K562 (cell line): ENCODE measurements around the gene ACRBP. TPM values are rescaled to one million over a fixed set of nuclear protein-coding genes. Genes with fewer than 3 reads are reported as not detected.

Experiments used
- ATAC-seq: fragments of 200-7000 bp; cut with Tn5 transposase; 3 replicates; pipeline ENCODE4 v1.9.1; 2020; ENCODE audit warnings: moderate library complexity
- BruUV-seq: library from RNA; stranded (reverse); fragments of 400-500 nt; replicated peaks from 2 replicates; lab custom pipeline; 2021; lab: Mats Ljungman, UMichigan
- CTCF ChIA-PET: fragments of 300-600 bp; formaldehyde crosslinking; extraction: SDS; loops from one replicate; lab custom pipeline; 2021; ENCODE audit warnings: low intra/inter-chr PET ratio; lab: Yijun Ruan, JAX
- POLR2A ChIA-PET: fragments of 300-600, 350-650 bp; sonication (Branson Sonifier 250); formaldehyde crosslinking; extraction: SDS; loops from one replicate; lab custom pipeline; 2021; ENCODE audit warnings: antibody characterized with exemption, inconsistent platforms; lab: Yijun Ruan, JAX
- DNase-seq, 4 experiments: peaks; one replicate each; pipeline versions ENCODE4 v3.0.0 to v3.0.0-alpha.2; 2011 to 2018; ENCODE audit warnings: low spot score in 3 of 4, mixed read lengths in 3 of 4; ENCODE audit errors: extremely low read depth in 1 of 4
- FAIRE-seq: peaks from 2 replicates; lab custom pipeline; 2011; peaks lifted over from hg19 to GRCh38; lab: Jason Lieb, UNC
- H2AFZ ChIP-seq: 2 replicates; pipeline ENCODE4 v1.6.0; 2011; ENCODE audit warnings: low read depth, low read length, control low read depth, inconsistent platforms
- H3K27ac ChIP-seq: fragments of 200-600 bp; 3 replicates; pipeline ENCODE4 v1.8.0; 2011; ENCODE audit warnings: low read depth, mild to moderate bottlenecking, control low read depth, inconsistent platforms, low read length, moderate library complexity, mixed read lengths; ENCODE audit errors: extremely low read depth
- H3K27me3 ChIP-seq, 2 experiments: fragments of 300-600 bp in 1 of 2; 2 replicates in 1 of 2; 3 replicates in 1 of 2; pipeline versions ENCODE4 v1.6.0 to v1.8.0; 2011; ENCODE audit warnings: inconsistent platforms in 2 of 2, low read length in 2 of 2, mild to moderate bottlenecking in 1 of 2, mixed read lengths in 1 of 2, moderate library complexity in 1 of 2; ENCODE audit not compliant: control insufficient read depth in 2 of 2, insufficient read depth in 2 of 2
- H3K36me3 ChIP-seq: fragments of 300-600 bp; 3 replicates; pipeline ENCODE4 v1.8.0; 2011; ENCODE audit warnings: mild to moderate bottlenecking, low read length, inconsistent platforms; ENCODE audit not compliant: control insufficient read depth, insufficient read depth
- H3K4me1 ChIP-seq, 2 experiments: fragments of 200-600 bp in 1 of 2; replicated peaks in 1 of 2; 2 replicates in 1 of 2; 3 replicates in 1 of 2; pipeline versions ENCODE4 v1.5.1 to v1.8.0; 2011; ENCODE audit warnings: inconsistent platforms in 2 of 2, low read length in 2 of 2, mild to moderate bottlenecking in 1 of 2, mixed read lengths in 1 of 2, moderate library complexity in 1 of 2; ENCODE audit not compliant: control insufficient read depth in 2 of 2, insufficient read depth in 2 of 2
- H3K4me2 ChIP-seq: 2 replicates; pipeline ENCODE4 v1.6.1; 2011; ENCODE audit warnings: low read length, control low read depth, inconsistent platforms, mixed read lengths; ENCODE audit not compliant: insufficient read depth
- H3K4me3 ChIP-seq: fragments of 200-600 bp; sonication (generic), shearing (Covaris generic); 2 replicates; pipeline ENCODE4 v1.5.1; 2016; ENCODE audit warnings: control low read depth, inconsistent platforms
- H3K79me2 ChIP-seq: fragments of 200-600 bp; 3 replicates; pipeline ENCODE4 v1.8.0; 2011; ENCODE audit warnings: low read length, inconsistent platforms; ENCODE audit not compliant: control insufficient read depth, insufficient read depth
- H3K9ac ChIP-seq, 2 experiments: 2 replicates each; pipeline versions ENCODE4 v1.6.0 to v1.6.1; 2011; ENCODE audit warnings: low read depth in 2 of 2, low read length in 2 of 2, control low read depth in 1 of 2, inconsistent platforms in 1 of 2, mild to moderate bottlenecking in 1 of 2, mixed read lengths in 1 of 2; ENCODE audit not compliant: insufficient read depth in 1 of 2
- H3K9me1 ChIP-seq: one replicate; pipeline ENCODE4 v1.6.0; 2011; ENCODE audit warnings: inconsistent platforms, mild to moderate bottlenecking, low read length, moderate library complexity; ENCODE audit not compliant: control insufficient read depth, insufficient read depth
- H3K9me3 ChIP-seq: replicated peaks from 2 replicates; pipeline ENCODE4 v1.5.1; 2011; ENCODE audit warnings: low read depth, low read length, inconsistent platforms; ENCODE audit not compliant: control insufficient read depth, insufficient read depth
- H4K20me1 ChIP-seq: replicated peaks from 2 replicates; pipeline ENCODE4 v1.6.1; 2011; ENCODE audit warnings: low read length, inconsistent platforms, mixed read lengths; ENCODE audit not compliant: control insufficient read depth, insufficient read depth
- BHLHE40 ChIP-seq: IDR thresholded peaks from 2 replicates; pipeline ENCODE4 v1.6.1; 2011; ENCODE audit warnings: low read length, improper control_type of control experiment
- HCFC1 ChIP-seq: IDR thresholded peaks from 2 replicates; pipeline ENCODE4 v1.6.1; 2012; ENCODE audit warnings: low read depth, low read length, improper control_type of control experiment
- KAT7 ChIP-seq: sonication (generic); formaldehyde crosslinking; IDR thresholded peaks from 2 replicates; pipeline ENCODE4 v1.8.0; 2022; ENCODE audit warnings: missing genetic modification reagents, mild to moderate bottlenecking, borderline replicate concordance
- MAFF ChIP-seq: IDR thresholded peaks from 2 replicates; pipeline ENCODE4 v1.6.1; 2012; ENCODE audit warnings: low read length, improper control_type of control experiment
- POLR2AphosphoS5 ChIP-seq: IDR thresholded peaks from 2 replicates; pipeline ENCODE4 v1.6.1; 2011; ENCODE audit warnings: mild to moderate bottlenecking, low read depth, low read length, moderate library complexity; ENCODE audit not compliant: control insufficient read depth, insufficient read depth
- SIN3A ChIP-seq, 2 experiments: fragments of 150-350 bp in 1 of 2; IDR thresholded peaks; 2 replicates each; pipeline ENCODE4 v1.6.1; 2011 to 2016; ENCODE audit warnings: borderline replicate concordance in 2 of 2, low read depth in 2 of 2, low read length in 2 of 2, mild to moderate bottlenecking in 2 of 2, moderate library complexity in 2 of 2; ENCODE audit not compliant: control insufficient read depth in 1 of 2
- ZNF589 ChIP-seq: fragments of 200-800 bp; sonication (Bioruptor generic); IDR thresholded peaks from 2 replicates; pipeline ENCODE4 v1.6.1; 2016; ENCODE audit warnings: low read depth, missing genetic modification characterization, missing compliant biosample characterization
- ZNF75A ChIP-seq: fragments of 450-650 bp; formaldehyde crosslinking; IDR thresholded peaks from 2 replicates; pipeline ENCODE4 v1.4.0; 2020; ENCODE audit warnings: mild to moderate bottlenecking
- WGBS: fragments of 100-300 bp; shearing (Covaris generic); methylation state at CpG from one replicate; pipeline ENCODE4 v1.1.6; 2016; ENCODE audit warnings: low coverage, mixed read lengths; ENCODE audit not compliant: insufficient coverage; ENCODE audit errors: missing lambda C conversion rate; 5-methylcytosine and 5-hydroxymethylcytosine counted together
- in situ Hi-C: fragments of 300-500 bp; cut with MboI; formaldehyde crosslinking; loops from 4 replicates; pipeline ENCODE4 v1.15.0; 2018; ENCODE audit warnings: inconsistent platforms, mixed read lengths
- intact Hi-C: fragments of 100-400 bp; cut with micrococcal nuclease; formaldehyde crosslinking; loops from 2 replicates; pipeline ENCODE4 v1.14.2; 2022
- polyA plus RNA-seq, 8 experiments: library from polyadenylated mRNA; depleted of rRNA in 4 of 8; stranded (reverse) in 5 of 8; unstranded in 3 of 8; fragments of >200 nt; fragmentation: Nextera tagmentation in 2 of 8; fragmentation: Illumina TruSeq in 1 of 8; extraction: Ambion mirVana in 2 of 8; extraction: Trizol in 1 of 8; gene quantifications; 2 replicates each; pipeline versions ENCODE4 v1.2.1 to v1.2.3, GENCODE V29; 2011 to 2014; ENCODE audit warnings: inconsistent platforms in 1 of 8, missing spikeins in 1 of 8
- total RNA-seq, 7 experiments: library from RNA; depleted of rRNA in 6 of 7; stranded (reverse); fragments of >200 nt in 6 of 7; fragmentation: Illumina TruSeq in 2 of 7; extraction: Trizol in 2 of 7; gene quantifications; 2 replicates each; pipeline versions ENCODE4 v1.2.1 to v1.2.3, GENCODE V29; 2011 to 2021; ENCODE audit warnings: low replicate concordance in 1 of 7
- TF ChIP-seq, protein P1 (sequence below): sonication (generic); formaldehyde crosslinking; IDR thresholded peaks from 2 replicates; pipeline ENCODE4 v1.9.0; 2022; ENCODE audit warnings: mild to moderate bottlenecking, missing genetic modification reagents
- TF ChIP-seq, protein P2 (sequence below): fragments of 250-450 bp; sonication (Bioruptor Pico); IDR thresholded peaks from 2 replicates; pipeline ENCODE4 v1.6.1; 2021; ENCODE audit warnings: mild to moderate bottlenecking
- TF ChIP-seq, protein P3 (sequence below): fragments of 250-450 bp; sonication (Bioruptor Pico); IDR thresholded peaks from 2 replicates; pipeline ENCODE4 v1.5.0; 2020; ENCODE audit warnings: mild to moderate bottlenecking
- TF ChIP-seq, protein P4 (sequence below), 2 experiments: fragments of 450-650 bp; IDR thresholded peaks; 2 replicates each; pipeline ENCODE4 v1.6.1; 2016
- TF ChIP-seq, protein P5 (sequence below): sonication (generic); formaldehyde crosslinking; IDR thresholded peaks from 2 replicates; pipeline ENCODE4 v1.8.0; 2022; ENCODE audit warnings: missing genetic modification reagents, mild to moderate bottlenecking, borderline replicate concordance
- TF ChIP-seq, protein P6 (sequence below): fragments of 450-650 bp; formaldehyde crosslinking; IDR thresholded peaks from 2 replicates; pipeline ENCODE4 v1.4.0; 2022; ENCODE audit warnings: missing genetic modification characterization

The ACRBP gene
- total and polyA plus RNA-seq, 9 of the 15 experiments (the other 6 are each of a cell fraction or from before 2014, with no cell fraction given) = 3.1 to 31.8 (median 8.4) TPM

DNA sequence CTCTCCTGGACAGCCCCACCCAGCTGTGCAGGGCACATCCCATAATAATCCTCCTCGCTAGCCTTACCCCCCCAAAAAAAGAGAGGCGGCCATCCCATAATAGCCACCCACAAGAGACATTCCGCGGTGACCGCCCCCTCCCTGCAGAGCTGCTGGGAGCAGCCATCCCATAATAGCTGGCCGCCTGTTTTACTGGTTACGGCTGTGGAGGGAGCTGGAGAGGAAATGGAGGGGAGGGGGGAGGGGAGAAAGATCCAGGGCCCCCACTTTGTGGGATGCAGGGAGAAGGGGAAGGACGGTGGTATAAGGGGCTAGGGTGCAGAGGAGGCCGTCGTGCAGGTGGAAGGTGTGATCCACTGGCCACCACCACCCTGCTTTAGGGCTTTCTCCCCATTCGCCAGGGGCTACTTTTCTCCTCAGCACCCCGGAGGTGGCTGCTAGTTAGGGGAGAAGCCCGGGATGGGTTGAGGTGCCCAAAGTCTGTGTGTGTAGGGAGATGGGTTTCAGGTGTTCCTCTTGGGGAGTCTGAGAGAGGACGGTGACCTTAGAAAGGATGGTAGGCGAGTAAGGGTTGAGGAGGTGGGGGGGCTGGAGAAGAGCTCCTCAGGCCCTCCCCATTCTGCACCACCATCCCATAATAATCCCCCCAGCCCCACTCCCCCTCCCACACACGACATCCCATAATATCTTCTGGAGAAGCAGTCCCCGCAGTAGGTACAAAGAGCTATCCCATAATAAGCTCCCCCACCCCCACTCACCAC, 34.0 kb downstream of the ACRBP start:
- Histone ChIP-seq H3K27me3 (no peaks in the 10 kb centered on the region), H3K4me3 (peak overlapping the region; percentile 32), H3K4me2 (peak overlapping the region; percentile 95), H3K9me1 (no peaks in the 10 kb centered on the region), H3K9ac (peak overlapping the region; percentile 89 to 97), H3K4me1 (peaks cover 36 to 50% of the 10 kb centered on the region in 2 experiments), H3K79me2 (no peaks in the 10 kb centered on the region; the same call in 2 of the 3 replicates), H2AFZ (peak overlapping the region; percentile 92), H3K27ac (peak overlapping the region; percentile 100), H3K36me3 (no peaks in the 10 kb centered on the region), H4K20me1 (no peaks in the 10 kb centered on the region), H3K9me3 (no peaks in the 10 kb centered on the region)
- in situ Hi-C loops = no loop called here
- peak; percentile 71 for ATAC-seq
- DNase-seq = peak; percentile 66 to 95 (median 75)
- POLR2A ChIA-PET = interaction anchor here (0.6 to 2.2 kb wide), 12 partner anchors 11 to 258 kb away, joined by 3 to 8 read pairs (median 3); partner anchors contain the start of genes TPI1 and ZNF384
- no TSS peak for BruUV-seq
- FAIRE-seq = peak; percentile 89
- CTCF ChIA-PET = no interaction called here
- 0% methylated on average over 9 of the region's 17 CpGs for WGBS
- intact Hi-C loops = loop anchor here (1.0 to 10.0 kb wide), 2 partner anchors 8 to 212 kb away; partner anchors contain the start of genes GPR162 and P3H3
- TF ChIP-seq HCFC1 = no peak
- no peak; a peak in 1 of 4 replicates for TF ChIP-seq SIN3A (IDR thresholded peaks at IDR 0.05; ENCODE audit: borderline replicate concordance in 2 of 2, control insufficient read depth in 1 of 2, low read depth in 2 of 2, low read length in 2 of 2)
- TF ChIP-seq, protein P1, sequence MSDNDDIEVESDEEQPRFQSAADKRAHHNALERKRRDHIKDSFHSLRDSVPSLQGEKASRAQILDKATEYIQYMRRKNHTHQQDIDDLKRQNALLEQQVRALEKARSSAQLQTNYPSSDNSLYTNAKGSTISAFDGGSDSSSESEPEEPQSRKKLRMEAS (CRISPR knock-in tag) = peak; percentile 44; the same call in 1 of the 2 replicates
- TF ChIP-seq, protein P2, sequence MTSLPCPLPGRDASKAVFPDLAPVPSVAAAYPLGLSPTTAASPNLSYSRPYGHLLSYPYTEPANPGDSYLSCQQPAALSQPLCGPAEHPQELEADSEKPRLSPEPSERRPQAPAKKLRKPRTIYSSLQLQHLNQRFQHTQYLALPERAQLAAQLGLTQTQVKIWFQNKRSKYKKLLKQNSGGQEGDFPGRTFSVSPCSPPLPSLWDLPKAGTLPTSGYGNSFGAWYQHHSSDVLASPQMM (CRISPR knock-in tag) = no peak
- TF ChIP-seq, protein P3, sequence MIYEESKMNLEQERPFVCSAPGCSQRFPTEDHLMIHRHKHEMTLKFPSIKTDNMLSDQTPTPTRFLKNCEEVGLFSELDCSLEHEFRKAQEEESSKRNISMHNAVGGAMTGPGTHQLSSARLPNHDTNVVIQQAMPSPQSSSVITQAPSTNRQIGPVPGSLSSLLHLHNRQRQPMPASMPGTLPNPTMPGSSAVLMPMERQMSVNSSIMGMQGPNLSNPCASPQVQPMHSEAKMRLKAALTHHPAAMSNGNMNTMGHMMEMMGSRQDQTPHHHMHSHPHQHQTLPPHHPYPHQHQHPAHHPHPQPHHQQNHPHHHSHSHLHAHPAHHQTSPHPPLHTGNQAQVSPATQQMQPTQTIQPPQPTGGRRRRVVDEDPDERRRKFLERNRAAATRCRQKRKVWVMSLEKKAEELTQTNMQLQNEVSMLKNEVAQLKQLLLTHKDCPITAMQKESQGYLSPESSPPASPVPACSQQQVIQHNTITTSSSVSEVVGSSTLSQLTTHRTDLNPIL (CRISPR knock-in tag) = no peak
- no peak for TF ChIP-seq MAFF
- no peak for TF ChIP-seq ZNF75A (CRISPR knock-in tag)
- no peak for TF ChIP-seq BHLHE40
- TF ChIP-seq, protein P4, sequence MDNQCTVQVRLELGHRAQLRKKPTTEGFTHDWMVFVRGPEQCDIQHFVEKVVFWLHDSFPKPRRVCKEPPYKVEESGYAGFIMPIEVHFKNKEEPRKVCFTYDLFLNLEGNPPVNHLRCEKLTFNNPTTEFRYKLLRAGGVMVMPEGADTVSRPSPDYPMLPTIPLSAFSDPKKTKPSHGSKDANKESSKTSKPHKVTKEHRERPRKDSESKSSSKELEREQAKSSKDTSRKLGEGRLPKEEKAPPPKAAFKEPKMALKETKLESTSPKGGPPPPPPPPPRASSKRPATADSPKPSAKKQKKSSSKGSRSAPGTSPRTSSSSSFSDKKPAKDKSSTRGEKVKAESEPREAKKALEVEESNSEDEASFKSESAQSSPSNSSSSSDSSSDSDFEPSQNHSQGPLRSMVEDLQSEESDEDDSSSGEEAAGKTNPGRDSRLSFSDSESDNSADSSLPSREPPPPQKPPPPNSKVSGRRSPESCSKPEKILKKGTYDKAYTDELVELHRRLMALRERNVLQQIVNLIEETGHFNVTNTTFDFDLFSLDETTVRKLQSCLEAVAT (IDR thresholded peaks at IDR 0.05) = peak in 1 of 2 experiments; percentile 72; a peak in 1 of 4 replicates
- TF ChIP-seq KAT7 (CRISPR knock-in tag) = no peak
- TF ChIP-seq, protein P5, sequence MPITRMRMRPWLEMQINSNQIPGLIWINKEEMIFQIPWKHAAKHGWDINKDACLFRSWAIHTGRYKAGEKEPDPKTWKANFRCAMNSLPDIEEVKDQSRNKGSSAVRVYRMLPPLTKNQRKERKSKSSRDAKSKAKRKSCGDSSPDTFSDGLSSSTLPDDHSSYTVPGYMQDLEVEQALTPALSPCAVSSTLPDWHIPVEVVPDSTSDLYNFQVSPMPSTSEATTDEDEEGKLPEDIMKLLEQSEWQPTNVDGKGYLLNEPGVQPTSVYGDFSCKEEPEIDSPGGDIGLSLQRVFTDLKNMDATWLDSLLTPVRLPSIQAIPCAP = no peak
- TF ChIP-seq POLR2AphosphoS5 = 0 out of 2 replicates have a peak, but pooled peaks have one; percentile 46
- TF ChIP-seq, protein P6, sequence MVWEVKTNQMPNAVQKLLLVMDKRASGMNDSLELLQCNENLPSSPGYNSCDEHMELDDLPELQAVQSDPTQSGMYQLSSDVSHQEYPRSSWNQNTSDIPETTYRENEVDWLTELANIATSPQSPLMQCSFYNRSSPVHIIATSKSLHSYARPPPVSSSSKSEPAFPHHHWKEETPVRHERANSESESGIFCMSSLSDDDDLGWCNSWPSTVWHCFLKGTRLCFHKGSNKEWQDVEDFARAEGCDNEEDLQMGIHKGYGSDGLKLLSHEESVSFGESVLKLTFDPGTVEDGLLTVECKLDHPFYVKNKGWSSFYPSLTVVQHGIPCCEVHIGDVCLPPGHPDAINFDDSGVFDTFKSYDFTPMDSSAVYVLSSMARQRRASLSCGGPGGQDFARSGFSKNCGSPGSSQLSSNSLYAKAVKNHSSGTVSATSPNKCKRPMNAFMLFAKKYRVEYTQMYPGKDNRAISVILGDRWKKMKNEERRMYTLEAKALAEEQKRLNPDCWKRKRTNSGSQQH (CRISPR knock-in tag) = no peak
- TF ChIP-seq ZNF589 (CRISPR knock-in tag) = peak; percentile 86; the same call in 1 of the 2 replicates
